Measurements from ENCODE around the gene CADPS.

Gene CADPS

GRCh38 chr3:62551556-62551955 lies 323.7 kb downstream of the CADPS start:
- H3K27me3 ChIP-seq (ENCODE audit: insufficient read depth, low read depth): no peaks in the 10 kb centered on the region
- no peak overlapping the region for H3K4me3 ChIP-seq (IDR thresholded peaks at IDR 0.05; ENCODE audit: insufficient read depth, low read depth, low read length)
- TF ChIP-seq CTCF (conservative IDR thresholded peaks at IDR 0.05; ENCODE audit: low read depth, low read length): no peak
- H3K79me2 ChIP-seq (ENCODE audit: insufficient read depth, low read depth): no peaks in the 10 kb centered on the region
- H4K20me1 ChIP-seq (ENCODE audit: insufficient read depth): no peaks in the 10 kb centered on the region
- no peaks in the 10 kb centered on the region for H3K36me3 ChIP-seq (ENCODE audit: insufficient read depth)
- H3K27ac ChIP-seq: no peak overlapping the region
- H2AFZ ChIP-seq (ENCODE audit: low read depth): no peak overlapping the region
- H3K4me1 ChIP-seq (ENCODE audit: low read depth, poor library complexity, severe bottlenecking): no peaks in the 10 kb centered on the region
- H3K9ac ChIP-seq: no peak overlapping the region
- no peak overlapping the region for H3K4me2 ChIP-seq

GRCh38 chr3:62550439-62550838 lies 324.8 kb downstream of the CADPS start:
- Histone ChIP-seq H3K27me3 (ENCODE audit: insufficient read depth, low read depth) (no peaks in the 10 kb centered on the region), H3K4me3 (IDR thresholded peaks at IDR 0.05; ENCODE audit: insufficient read depth, low read depth, low read length) (no peak overlapping the region), H3K9ac (no peak overlapping the region), H4K20me1 (ENCODE audit: insufficient read depth) (no peaks in the 10 kb centered on the region), H2AFZ (ENCODE audit: low read depth) (no peak overlapping the region), H3K4me2 (no peak overlapping the region), H3K4me1 (ENCODE audit: low read depth, poor library complexity, severe bottlenecking) (no peaks in the 10 kb centered on the region), H3K27ac (no peak overlapping the region), H3K36me3 (ENCODE audit: insufficient read depth) (no peaks in the 10 kb centered on the region), H3K79me2 (ENCODE audit: insufficient read depth, low read depth) (no peaks in the 10 kb centered on the region)
- TF ChIP-seq CTCF (conservative IDR thresholded peaks at IDR 0.05; ENCODE audit: low read depth, low read length): no peak

- Histone ChIP-seq H3K36me3 (ENCODE audit: insufficient read depth) (no peaks in the 10 kb centered on the region), H3K4me1 (ENCODE audit: low read depth, poor library complexity, severe bottlenecking) (no peaks in the 10 kb centered on the region), H4K20me1 (ENCODE audit: insufficient read depth) (no peaks in the 10 kb centered on the region), H3K9ac (no peak overlapping the region), H3K4me2 (no peak overlapping the region), H3K79me2 (ENCODE audit: insufficient read depth, low read depth) (no peaks in the 10 kb centered on the region), H3K4me3 (IDR thresholded peaks at IDR 0.05; ENCODE audit: insufficient read depth, low read depth, low read length) (no peak overlapping the region), H3K27me3 (ENCODE audit: insufficient read depth, low read depth) (no peaks in the 10 kb centered on the region), H2AFZ (ENCODE audit: low read depth) (no peak overlapping the region), H3K27ac (no peak overlapping the region)
- TF ChIP-seq CTCF (conservative IDR thresholded peaks at IDR 0.05; ENCODE audit: low read depth, low read length): no peak
These were observed 326.5 kb downstream of the CADPS start for GRCh38 chr3:62548528-62549205.

GRCh38 chr3:62546266-62546665 lies 328.9 kb downstream of the CADPS start:
- no peak overlapping the region for H2AFZ ChIP-seq (ENCODE audit: low read depth)
- H3K36me3 ChIP-seq (ENCODE audit: insufficient read depth): no peaks in the 10 kb centered on the region
- H4K20me1 ChIP-seq (ENCODE audit: insufficient read depth): no peaks in the 10 kb centered on the region
- no peaks in the 10 kb centered on the region for H3K27me3 ChIP-seq (ENCODE audit: insufficient read depth, low read depth)
- H3K79me2 ChIP-seq (ENCODE audit: insufficient read depth, low read depth): no peaks in the 10 kb centered on the region
- H3K4me3 ChIP-seq (IDR thresholded peaks at IDR 0.05; ENCODE audit: insufficient read depth, low read depth, low read length): no peak overlapping the region
- no peak overlapping the region for H3K9ac ChIP-seq
- no peak for TF ChIP-seq CTCF (conservative IDR thresholded peaks at IDR 0.05; ENCODE audit: low read depth, low read length)
- no peaks in the 10 kb centered on the region for H3K4me1 ChIP-seq (ENCODE audit: low read depth, poor library complexity, severe bottlenecking)
- H3K27ac ChIP-seq: no peak overlapping the region
- no peak overlapping the region for H3K4me2 ChIP-seq

Data from KMS-11 (cell line).